Measurements from ENCODE around the gene SLC35G6. TPM values are rescaled to one million over a fixed set of nuclear protein-coding genes. Genes with fewer than 3 reads are reported as not detected.

Gene SLC35G6
- total and polyA plus RNA-seq, 2 experiments from 2014 or later: 0.16 TPM; not detected in 1

DNA sequence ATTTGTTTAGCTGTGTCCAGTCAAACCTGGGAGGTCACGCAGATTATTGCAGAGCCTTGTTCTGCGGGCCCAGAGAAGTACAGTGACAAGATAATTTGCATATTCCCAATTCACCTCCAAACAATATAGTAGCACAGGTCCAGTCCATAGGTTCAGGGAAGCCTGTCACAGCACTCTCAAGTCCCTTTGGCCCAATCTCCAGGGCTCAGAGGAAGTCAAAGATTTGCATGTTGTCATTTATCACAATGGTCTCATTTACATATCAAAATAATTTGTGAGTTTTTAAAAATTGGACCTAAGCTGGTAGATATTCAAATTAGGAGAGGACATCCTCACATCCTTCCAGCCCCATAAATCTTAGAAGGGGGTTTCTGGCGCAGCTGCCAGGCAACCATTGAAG, 13.7 kb upstream of the SLC35G6 start:
- Histone ChIP-seq H3K4me2 (no peak overlapping the region), H2AFZ (no peak overlapping the region), H3K27me3 (ENCODE audit: insufficient read depth) (no peaks in the 10 kb centered on the region), H3K79me2 (replicated peaks; ENCODE audit: insufficient read depth) (0 out of 2 replicates have a peak, but pooled peaks cover 11% of the 10 kb centered on the region), H3F3A (replicated peaks; ENCODE audit: low read depth) (no peaks in the 10 kb centered on the region), H4K20me1 (replicated peaks; ENCODE audit: insufficient read depth) (no peaks in the 10 kb centered on the region), H3K4me3 (no peak overlapping the region), H3K27ac (ENCODE audit: low read depth) (no peak overlapping the region), H3K9me2 (ENCODE audit: insufficient read depth) (no peaks in the 10 kb centered on the region), H3K36me3 (ENCODE audit: insufficient read depth) (no peaks in the 10 kb centered on the region), H3K4me1 (ENCODE audit: insufficient read depth) (peaks cover 4% of the 10 kb centered on the region; the same call in 1 of the 2 replicates)
- no peaks in the 10 kb centered on the region for H3K9me3 Mint-ChIP-seq
- DNase-seq (ENCODE audit: low spot score) (no peak), ATAC-seq (no peak)
- H3K36me3 Mint-ChIP-seq (ENCODE audit: low read depth): peaks cover 7% of the 10 kb centered on the region
- TF ChIP-seq CREB1 (CRISPR knock-in tag; IDR thresholded peaks at IDR 0.05; ENCODE audit: low read depth): no peak
- no peak for TF ChIP-seq EZH2phosphoT487 (IDR thresholded peaks at IDR 0.05; ENCODE audit: unreplicated experiment)
- TF ChIP-seq, protein P1, sequence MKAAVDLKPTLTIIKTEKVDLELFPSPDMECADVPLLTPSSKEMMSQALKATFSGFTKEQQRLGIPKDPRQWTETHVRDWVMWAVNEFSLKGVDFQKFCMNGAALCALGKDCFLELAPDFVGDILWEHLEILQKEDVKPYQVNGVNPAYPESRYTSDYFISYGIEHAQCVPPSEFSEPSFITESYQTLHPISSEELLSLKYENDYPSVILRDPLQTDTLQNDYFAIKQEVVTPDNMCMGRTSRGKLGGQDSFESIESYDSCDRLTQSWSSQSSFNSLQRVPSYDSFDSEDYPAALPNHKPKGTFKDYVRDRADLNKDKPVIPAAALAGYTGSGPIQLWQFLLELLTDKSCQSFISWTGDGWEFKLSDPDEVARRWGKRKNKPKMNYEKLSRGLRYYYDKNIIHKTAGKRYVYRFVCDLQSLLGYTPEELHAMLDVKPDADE (IDR thresholded peaks at IDR 0.05): no peak
- H3K4me3 Mint-ChIP-seq: no peak overlapping the region
- H3K4me1 Mint-ChIP-seq: peaks cover 8% of the 10 kb centered on the region; the same call in 2 of the 3 replicates
- no peak overlapping the region for H3K27ac Mint-ChIP-seq
- H3K27me3 Mint-ChIP-seq (ENCODE audit: insufficient read depth, low read depth, poor library complexity): peaks cover 10% of the 10 kb centered on the region

GRCh38 chr17:7468290-7468689, 13.0 kb upstream of the SLC35G6 start:
- no peak for DNase-seq (ENCODE audit: low spot score)
- no peak overlapping the region for H3K27ac Mint-ChIP-seq
- H3K4me3 Mint-ChIP-seq: no peak overlapping the region

More at GRCh38 chr17:7468290-7468689, 13.0 kb upstream of the SLC35G6 start:
- no peaks in the 10 kb centered on the region for H4K20me1 ChIP-seq (replicated peaks; ENCODE audit: insufficient read depth)
- no peaks in the 10 kb centered on the region for H3F3A ChIP-seq (replicated peaks; ENCODE audit: low read depth)
- H3K4me1 ChIP-seq (ENCODE audit: insufficient read depth): peaks cover 4% of the 10 kb centered on the region; the same call in 1 of the 2 replicates
- Mint-ChIP-seq H3K36me3 (ENCODE audit: low read depth) (peaks cover 7% of the 10 kb centered on the region), H3K27me3 (ENCODE audit: insufficient read depth, low read depth, poor library complexity) (peaks cover 10% of the 10 kb centered on the region), H3K4me1 (peaks cover 8% of the 10 kb centered on the region; the same call in 2 of the 3 replicates), H3K9me3 (no peaks in the 10 kb centered on the region)
- H3K79me2 ChIP-seq (replicated peaks; ENCODE audit: insufficient read depth): peaks cover 14% of the 10 kb centered on the region; the same call in 1 of the 2 replicates
- no peak for ATAC-seq
- H3K27me3 ChIP-seq (ENCODE audit: insufficient read depth): no peaks in the 10 kb centered on the region
- H3K36me3 ChIP-seq (ENCODE audit: insufficient read depth): no peaks in the 10 kb centered on the region
- H3K4me2 ChIP-seq: no peak overlapping the region
- TF ChIP-seq, protein P2, sequence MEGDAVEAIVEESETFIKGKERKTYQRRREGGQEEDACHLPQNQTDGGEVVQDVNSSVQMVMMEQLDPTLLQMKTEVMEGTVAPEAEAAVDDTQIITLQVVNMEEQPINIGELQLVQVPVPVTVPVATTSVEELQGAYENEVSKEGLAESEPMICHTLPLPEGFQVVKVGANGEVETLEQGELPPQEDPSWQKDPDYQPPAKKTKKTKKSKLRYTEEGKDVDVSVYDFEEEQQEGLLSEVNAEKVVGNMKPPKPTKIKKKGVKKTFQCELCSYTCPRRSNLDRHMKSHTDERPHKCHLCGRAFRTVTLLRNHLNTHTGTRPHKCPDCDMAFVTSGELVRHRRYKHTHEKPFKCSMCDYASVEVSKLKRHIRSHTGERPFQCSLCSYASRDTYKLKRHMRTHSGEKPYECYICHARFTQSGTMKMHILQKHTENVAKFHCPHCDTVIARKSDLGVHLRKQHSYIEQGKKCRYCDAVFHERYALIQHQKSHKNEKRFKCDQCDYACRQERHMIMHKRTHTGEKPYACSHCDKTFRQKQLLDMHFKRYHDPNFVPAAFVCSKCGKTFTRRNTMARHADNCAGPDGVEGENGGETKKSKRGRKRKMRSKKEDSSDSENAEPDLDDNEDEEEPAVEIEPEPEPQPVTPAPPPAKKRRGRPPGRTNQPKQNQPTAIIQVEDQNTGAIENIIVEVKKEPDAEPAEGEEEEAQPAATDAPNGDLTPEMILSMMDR (conservative IDR thresholded peaks at IDR 0.05; ENCODE audit: low read depth in 2 of 2): no peak
- no peak for TF ChIP-seq STAT1 (IDR thresholded peaks at IDR 0.05; ENCODE audit: unreplicated experiment)
- TF ChIP-seq POLR2AphosphoS5 (IDR thresholded peaks at IDR 0.05; ENCODE audit: low read depth): no peak
- no peak for TF ChIP-seq EZH2phosphoT487 (IDR thresholded peaks at IDR 0.05; ENCODE audit: unreplicated experiment)
- no peak overlapping the region for H3K4me3 ChIP-seq
- no peaks in the 10 kb centered on the region for H3K9me2 ChIP-seq (ENCODE audit: insufficient read depth)
- H2AFZ ChIP-seq: no peak overlapping the region
- H3K27ac ChIP-seq (ENCODE audit: low read depth): no peak overlapping the region

Data from GM23338 (cell line).